ENCODE results near the gene DTNA. TPM values are rescaled to one million over a fixed set of nuclear protein-coding genes. Genes with fewer than 3 reads are reported as not detected.

DTNA gene
- total and polyA plus RNA-seq, 9 donors, result 58.1 to 84.2 (median 71.5) TPM

GRCh38 chr18:34800381-34800780 lies 90.3 kb downstream of the DTNA start:
- peaks cover 9% of the 10 kb centered on the region for H3K4me1 ChIP-seq (ENCODE audit: control insufficient read depth, insufficient read depth, low read length)
- H3K27ac ChIP-seq (ENCODE audit: low read length), result no peak overlapping the region
- WGBS (ENCODE audit: insufficient coverage), result no CpG with 5 or more reads among the region's 1 CpG
- H3K4me3 ChIP-seq (ENCODE audit: low read length), result no peak overlapping the region
- H3K9me3 ChIP-seq (replicated peaks; ENCODE audit: control insufficient read depth, low read depth, low read length), result no peaks in the 10 kb centered on the region
- no peak for DNase-seq
- H3K36me3 ChIP-seq (ENCODE audit: control insufficient read depth, insufficient read depth, low read length), result no peaks in the 10 kb centered on the region
- no peaks in the 10 kb centered on the region for H3K27me3 ChIP-seq (ENCODE audit: control insufficient read depth, insufficient read depth, low read length)

- peaks cover 6% of the 10 kb centered on the region for H3K4me1 ChIP-seq (ENCODE audit: control insufficient read depth, insufficient read depth, low read length)
- 100% methylated on average over 1 of the region's 2 CpGs for WGBS (ENCODE audit: insufficient coverage)
- no peaks in the 10 kb centered on the region for H3K27me3 ChIP-seq (ENCODE audit: control insufficient read depth, insufficient read depth, low read length)
- no peak overlapping the region for H3K4me3 ChIP-seq (ENCODE audit: low read length)
- DNase-seq, result no peak
- no peak overlapping the region for H3K27ac ChIP-seq (ENCODE audit: low read length)
- H3K36me3 ChIP-seq (ENCODE audit: control insufficient read depth, insufficient read depth, low read length), result no peaks in the 10 kb centered on the region
- H3K9me3 ChIP-seq (replicated peaks; ENCODE audit: control insufficient read depth, low read depth, low read length), result no peaks in the 10 kb centered on the region
Measured at GRCh38 chr18:34801774-34802173, 91.7 kb downstream of the DTNA start.

- H3K27me3 ChIP-seq (ENCODE audit: control insufficient read depth, insufficient read depth, low read length), result no peaks in the 10 kb centered on the region
- DNase-seq, result no peak
- WGBS (ENCODE audit: insufficient coverage), result 64% methylated on average over 2 of the region's 3 CpGs
- H3K9me3 ChIP-seq (replicated peaks; ENCODE audit: control insufficient read depth, low read depth, low read length), result no peaks in the 10 kb centered on the region
- H3K4me1 ChIP-seq (ENCODE audit: control insufficient read depth, insufficient read depth, low read length), result no peaks in the 10 kb centered on the region
- no peak overlapping the region for H3K27ac ChIP-seq (ENCODE audit: low read length)
- no peaks in the 10 kb centered on the region for H3K36me3 ChIP-seq (ENCODE audit: control insufficient read depth, insufficient read depth, low read length)
- no peak overlapping the region for H3K4me3 ChIP-seq (ENCODE audit: low read length)
Measured at GRCh38 chr18:34802959-34803358, 92.9 kb downstream of the DTNA start.

GRCh38 chr18:34803877-34804400 lies 93.8 kb downstream of the DTNA start:
- 87% methylated on average over 5 of the region's 5 CpGs for WGBS (ENCODE audit: insufficient coverage)
- Histone ChIP-seq H3K36me3 (ENCODE audit: control insufficient read depth, insufficient read depth, low read length) (no peaks in the 10 kb centered on the region), H3K27me3 (ENCODE audit: control insufficient read depth, insufficient read depth, low read length) (no peaks in the 10 kb centered on the region), H3K9me3 (replicated peaks; ENCODE audit: control insufficient read depth, low read depth, low read length) (no peaks in the 10 kb centered on the region), H3K4me1 (ENCODE audit: control insufficient read depth, insufficient read depth, low read length) (no peaks in the 10 kb centered on the region), H3K4me3 (ENCODE audit: low read length) (no peak overlapping the region), H3K27ac (ENCODE audit: low read length) (no peak overlapping the region)
- DNase-seq, result no peak

GRCh38 chr18:34805103-34805877 lies 95.2 kb downstream of the DTNA start:
- no peaks in the 10 kb centered on the region for H3K4me1 ChIP-seq (ENCODE audit: control insufficient read depth, insufficient read depth, low read length)
- WGBS (ENCODE audit: insufficient coverage), result no CpG with 5 or more reads among the region's 7 CpGs
- no peak for DNase-seq
- no peak overlapping the region for H3K27ac ChIP-seq (ENCODE audit: low read length)
- no peak overlapping the region for H3K4me3 ChIP-seq (ENCODE audit: low read length)
- H3K36me3 ChIP-seq (ENCODE audit: control insufficient read depth, insufficient read depth, low read length), result no peaks in the 10 kb centered on the region
- H3K27me3 ChIP-seq (ENCODE audit: control insufficient read depth, insufficient read depth, low read length), result no peaks in the 10 kb centered on the region
- no peaks in the 10 kb centered on the region for H3K9me3 ChIP-seq (replicated peaks; ENCODE audit: control insufficient read depth, low read depth, low read length)

GRCh38 chr18:34805878-34806351 lies 95.8 kb downstream of the DTNA start:
- no peak for DNase-seq
- Histone ChIP-seq H3K4me3 (ENCODE audit: low read length) (no peak overlapping the region), H3K4me1 (ENCODE audit: control insufficient read depth, insufficient read depth, low read length) (no peaks in the 10 kb centered on the region), H3K27me3 (ENCODE audit: control insufficient read depth, insufficient read depth, low read length) (no peaks in the 10 kb centered on the region), H3K27ac (ENCODE audit: low read length) (no peak overlapping the region), H3K9me3 (replicated peaks; ENCODE audit: control insufficient read depth, low read depth, low read length) (no peaks in the 10 kb centered on the region), H3K36me3 (ENCODE audit: control insufficient read depth, insufficient read depth, low read length) (no peaks in the 10 kb centered on the region)

GRCh38 chr18:34806527-34806926 lies 96.4 kb downstream of the DTNA start:
- no peaks in the 10 kb centered on the region for H3K4me1 ChIP-seq (ENCODE audit: control insufficient read depth, insufficient read depth, low read length)
- H3K4me3 ChIP-seq (ENCODE audit: low read length), result no peak overlapping the region
- no peak overlapping the region for H3K27ac ChIP-seq (ENCODE audit: low read length)

GRCh38 chr18:34807106-34807796 lies 97.2 kb downstream of the DTNA start:
- H3K4me3 ChIP-seq (ENCODE audit: low read length), result no peak overlapping the region
- no peaks in the 10 kb centered on the region for H3K4me1 ChIP-seq (ENCODE audit: control insufficient read depth, insufficient read depth, low read length)
- WGBS (ENCODE audit: insufficient coverage), result no CpG with 5 or more reads among the region's 2 CpGs
- DNase-seq, result no peak
- no peak overlapping the region for H3K27ac ChIP-seq (ENCODE audit: low read length)
- no peaks in the 10 kb centered on the region for H3K9me3 ChIP-seq (replicated peaks; ENCODE audit: control insufficient read depth, low read depth, low read length)
- peaks cover 3% of the 10 kb centered on the region for H3K36me3 ChIP-seq (ENCODE audit: control insufficient read depth, insufficient read depth, low read length)
- no peaks in the 10 kb centered on the region for H3K27me3 ChIP-seq (ENCODE audit: control insufficient read depth, insufficient read depth, low read length)

More at GRCh38 chr18:34806527-34806926, 96.4 kb downstream of the DTNA start:
- no peak for DNase-seq
- no CpG with 5 or more reads among the region's 3 CpGs for WGBS (ENCODE audit: insufficient coverage)
- Histone ChIP-seq H3K27me3 (ENCODE audit: control insufficient read depth, insufficient read depth, low read length) (no peaks in the 10 kb centered on the region), H3K36me3 (ENCODE audit: control insufficient read depth, insufficient read depth, low read length) (no peaks in the 10 kb centered on the region), H3K9me3 (replicated peaks; ENCODE audit: control insufficient read depth, low read depth, low read length) (no peaks in the 10 kb centered on the region)

- Histone ChIP-seq H3K27me3 (ENCODE audit: control insufficient read depth, insufficient read depth, low read length) (no peaks in the 10 kb centered on the region), H3K36me3 (ENCODE audit: control insufficient read depth, insufficient read depth, low read length) (peaks cover 12% of the 10 kb centered on the region), H3K27ac (ENCODE audit: low read length) (no peak overlapping the region), H3K4me1 (ENCODE audit: control insufficient read depth, insufficient read depth, low read length) (no peaks in the 10 kb centered on the region), H3K9me3 (replicated peaks; ENCODE audit: control insufficient read depth, low read depth, low read length) (no peaks in the 10 kb centered on the region), H3K4me3 (ENCODE audit: low read length) (no peak overlapping the region)
- no peak for DNase-seq
- WGBS (ENCODE audit: insufficient coverage), result no CpG with 5 or more reads among the region's 1 CpG
Measured at GRCh38 chr18:34808389-34808788, 98.3 kb downstream of the DTNA start.

GRCh38 chr18:34809451-34810072 lies 99.5 kb downstream of the DTNA start:
- H3K27me3 ChIP-seq (ENCODE audit: control insufficient read depth, insufficient read depth, low read length), result no peaks in the 10 kb centered on the region
- DNase-seq, result peak; percentile 57
- no peak overlapping the region for H3K27ac ChIP-seq (ENCODE audit: low read length)
- no peak overlapping the region for H3K4me3 ChIP-seq (ENCODE audit: low read length)
- H3K9me3 ChIP-seq (replicated peaks; ENCODE audit: control insufficient read depth, low read depth, low read length), result no peaks in the 10 kb centered on the region
- peaks cover 12% of the 10 kb centered on the region for H3K36me3 ChIP-seq (ENCODE audit: control insufficient read depth, insufficient read depth, low read length)
- WGBS (ENCODE audit: insufficient coverage), result 67% methylated on average over 1 of the region's 6 CpGs
- no peaks in the 10 kb centered on the region for H3K4me1 ChIP-seq (ENCODE audit: control insufficient read depth, insufficient read depth, low read length)

All from muscle of leg (tissue), 11 donors.